CD14-positive monocyte (primary cell): ENCODE measurements around the gene CDC40. TPM values are rescaled to one million over a fixed set of nuclear protein-coding genes. Genes with fewer than 3 reads are reported as not detected.

Experiments
- DNase-seq, 3 donors: peaks; one replicate each; pipeline ENCODE4 v3.0.0-alpha.2; 2011 to 2022
- H2AFZ ChIP-seq: 2 replicates; pipeline ENCODE4 v1.6.0; 2012; ENCODE audit warnings: mild to moderate bottlenecking, low read depth, low read length, inconsistent platforms; ENCODE audit not compliant: insufficient read depth, poor library complexity, severe bottlenecking
- H3K27ac ChIP-seq, 2 donors: 1 replicate in 1 of 2; 2 replicates in 1 of 2; pipeline ENCODE4 v1.5.1; 2012 to 2013; ENCODE audit warnings: low read length in 2 of 2, control low read depth in 1 of 2, inconsistent platforms in 1 of 2, low read depth in 1 of 2, mild to moderate bottlenecking in 1 of 2
- H3K27me3 ChIP-seq, 2 donors: one replicate each; pipeline versions ENCODE4 v1.6.0 to v1.6.1; 2011 to 2013; ENCODE audit warnings: low read length in 2 of 2; ENCODE audit not compliant: control insufficient read depth in 2 of 2, insufficient read depth in 2 of 2
- H3K36me3 ChIP-seq, 2 donors: replicated peaks in 1 of 2; 1 replicate in 1 of 2; 2 replicates in 1 of 2; pipeline versions ENCODE4 v1.5.1 to v1.6.1; 2012 to 2013; ENCODE audit warnings: low read length in 2 of 2, control low read depth in 1 of 2, inconsistent platforms in 1 of 2, mild to moderate bottlenecking in 1 of 2; ENCODE audit not compliant: insufficient read depth in 2 of 2, control insufficient read depth in 1 of 2
- H3K4me1 ChIP-seq, 2 donors: 1 replicate in 1 of 2; 2 replicates in 1 of 2; pipeline versions ENCODE4 v1.5.1 to v1.6.1; 2012 to 2013; ENCODE audit warnings: low read length in 2 of 2, control low read depth in 1 of 2, inconsistent platforms in 1 of 2, mild to moderate bottlenecking in 1 of 2, moderate library complexity in 1 of 2; ENCODE audit not compliant: insufficient read depth in 2 of 2, control insufficient read depth in 1 of 2
- H3K4me2 ChIP-seq: replicated peaks from 2 replicates; pipeline ENCODE3; 2012; ENCODE audit warnings: low read length, moderate library complexity, mild to moderate bottlenecking; ENCODE audit not compliant: poor library complexity, severe bottlenecking; ENCODE audit errors: extremely low read depth
- H3K4me3 ChIP-seq, 3 experiments: fragments of 200-600 bp in 1 of 3; sonication (generic) in 1 of 3; replicated peaks in 1 of 3; 1 replicate in 2 of 3; 2 replicates in 1 of 3; pipeline ENCODE4 v1.5.1; 2011 to 2013; ENCODE audit warnings: low read length in 3 of 3, mild to moderate bottlenecking in 3 of 3, control low read depth in 2 of 3, low read depth in 2 of 3, inconsistent platforms in 1 of 3, moderate library complexity in 1 of 3
- H3K79me2 ChIP-seq: 2 replicates; pipeline ENCODE4 v1.6.0; 2012; ENCODE audit warnings: mild to moderate bottlenecking, control low read depth, inconsistent platforms, low read length, moderate library complexity; ENCODE audit not compliant: insufficient read depth
- H3K9ac ChIP-seq: 2 replicates; pipeline ENCODE4 v1.6.0; 2017; ENCODE audit warnings: low read length, mild to moderate bottlenecking; ENCODE audit not compliant: insufficient read depth, poor library complexity, severe bottlenecking
- H3K9me3 ChIP-seq, 2 donors: replicated peaks in 1 of 2; 1 replicate in 1 of 2; 2 replicates in 1 of 2; pipeline versions ENCODE4 v1.5.1 to v1.6.1; 2012 to 2013; ENCODE audit warnings: low read length in 2 of 2, control low read depth in 1 of 2; ENCODE audit not compliant: control insufficient read depth in 1 of 2, insufficient read depth in 1 of 2
- H4K20me1 ChIP-seq: 2 replicates; pipeline ENCODE4 v1.6.0; 2012; ENCODE audit warnings: mild to moderate bottlenecking, low read length, control low read depth, moderate library complexity; ENCODE audit not compliant: insufficient read depth
- H3K27ac Mint-ChIP-seq, 7 donors: one replicate each; pipeline ENCODE4 v1.8.0; 2020; ENCODE audit warnings: mild to moderate bottlenecking in 7 of 7, mixed read lengths in 7 of 7, moderate library complexity in 6 of 7, inconsistent platforms in 2 of 7
- H3K27me3 Mint-ChIP-seq, 3 donors: one replicate each; pipeline ENCODE4 v1.8.0; 2021 to 2022; ENCODE audit warnings: low read depth in 3 of 3, mild to moderate bottlenecking in 3 of 3, mixed read lengths in 3 of 3, moderate library complexity in 3 of 3, inconsistent platforms in 1 of 3
- H3K36me3 Mint-ChIP-seq, 2 donors: one replicate each; pipeline ENCODE4 v1.8.0; 2020; ENCODE audit warnings: mixed read lengths in 2 of 2, inconsistent platforms in 1 of 2, mild to moderate bottlenecking in 1 of 2
- H3K4me1 Mint-ChIP-seq: one replicate; pipeline ENCODE4 v1.8.0; 2020; ENCODE audit warnings: mild to moderate bottlenecking, mixed read lengths
- H3K4me3 Mint-ChIP-seq, 2 donors: one replicate each; pipeline ENCODE4 v1.8.0; 2020; ENCODE audit warnings: mild to moderate bottlenecking in 2 of 2, mixed read lengths in 2 of 2, moderate library complexity in 1 of 2
- H3K9me3 Mint-ChIP-seq, 7 donors: one replicate each; pipeline ENCODE4 v1.8.0; 2020 to 2022; ENCODE audit warnings: mixed read lengths in 7 of 7, mild to moderate bottlenecking in 6 of 7, moderate library complexity in 6 of 7, inconsistent platforms in 2 of 7
- WGBS: methylation state at CpG from one replicate; pipeline ENCODE4 v1.1.5; 2013; ENCODE audit warnings: missing lambda C conversion rate; ENCODE audit not compliant: insufficient coverage; 5-methylcytosine and 5-hydroxymethylcytosine counted together
- intact Hi-C, 2 donors: fragments of 100-400 bp; cut with micrococcal nuclease; formaldehyde crosslinking; loops; one replicate each; pipeline versions ENCODE4 v1.15.0 to v1.15.1; 2023
- polyA plus RNA-seq, 3 donors: library from polyadenylated mRNA; depleted of rRNA in 1 of 3; unstranded in 2 of 3; stranded (reverse) in 1 of 3; fragments of 300-500 nt in 2 of 3; fragments of >200 nt in 1 of 3; fragmentation: Illumina TruSeq in 2 of 3; gene quantifications; 1 replicate in 2 of 3; 2 replicates in 1 of 3; pipeline ENCODE4 v1.2.3, GENCODE V29; 2012 to 2021
- TF ChIP-seq, protein P1 (sequence below): fragments of 200-600 bp; IDR thresholded peaks from one replicate; pipeline ENCODE4 v1.8.0; 2022; ENCODE audit warnings: antibody characterized with exemption, mild to moderate bottlenecking

The CDC40 gene
- polyA plus RNA-seq, 3 donors = 13.6 to 26.4 (median 17.0) TPM

DNA sequence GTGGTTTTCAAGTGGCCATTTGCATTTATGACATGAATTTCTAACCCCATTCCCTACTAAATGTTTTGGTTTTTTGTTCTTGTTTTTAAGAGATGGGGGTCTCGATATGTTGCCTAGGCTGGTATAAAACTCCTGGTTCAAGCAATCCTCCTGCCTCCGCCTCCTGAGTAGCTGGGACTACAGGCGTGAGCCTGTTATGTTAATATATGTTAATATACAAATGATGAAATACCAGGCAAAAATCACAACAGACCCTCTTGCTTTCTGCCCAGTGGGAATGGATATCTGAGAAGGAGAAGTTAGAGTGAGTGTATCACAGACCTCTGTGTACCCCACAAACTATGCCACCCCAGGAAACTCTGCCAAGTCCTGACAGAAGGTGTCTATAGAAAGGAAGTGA lies 66.2 kb downstream of the CDC40 start:
- no CpG with 5 or more reads among the region's 3 CpGs for WGBS

DNA sequence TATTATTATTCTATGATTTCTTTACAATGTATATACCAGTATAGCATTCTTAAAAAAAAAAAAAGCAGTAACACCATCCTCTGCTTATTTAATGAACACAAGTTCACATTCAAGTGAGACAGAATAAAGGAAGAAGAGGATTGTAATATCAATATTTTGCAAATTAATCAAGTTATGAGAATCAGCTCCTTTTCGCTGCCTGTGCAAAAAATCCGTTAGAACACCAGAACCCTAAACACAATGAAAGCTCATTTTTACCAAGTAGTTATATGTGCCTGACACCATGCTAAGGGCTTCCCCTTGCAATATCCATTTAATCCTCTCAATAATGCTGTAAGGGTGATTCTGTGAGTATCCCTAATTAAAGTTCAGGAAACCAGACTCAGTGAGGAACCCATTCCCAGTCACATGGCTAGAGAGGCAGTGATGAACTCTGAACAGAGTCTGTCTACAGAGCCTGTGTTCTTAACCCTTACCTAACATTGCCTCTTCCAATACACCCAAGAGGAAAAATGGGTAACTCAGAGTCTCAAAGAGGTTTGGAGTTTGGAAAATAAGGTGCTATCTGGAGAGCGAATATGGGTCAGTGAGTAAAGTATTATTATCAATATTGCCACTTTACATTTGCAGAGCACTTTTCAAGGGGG lies 66.8 kb downstream of the CDC40 start:
- no peak overlapping the region for H3K4me2 ChIP-seq
- no peaks in the 10 kb centered on the region for H3K36me3 ChIP-seq
- TF ChIP-seq, protein P1, sequence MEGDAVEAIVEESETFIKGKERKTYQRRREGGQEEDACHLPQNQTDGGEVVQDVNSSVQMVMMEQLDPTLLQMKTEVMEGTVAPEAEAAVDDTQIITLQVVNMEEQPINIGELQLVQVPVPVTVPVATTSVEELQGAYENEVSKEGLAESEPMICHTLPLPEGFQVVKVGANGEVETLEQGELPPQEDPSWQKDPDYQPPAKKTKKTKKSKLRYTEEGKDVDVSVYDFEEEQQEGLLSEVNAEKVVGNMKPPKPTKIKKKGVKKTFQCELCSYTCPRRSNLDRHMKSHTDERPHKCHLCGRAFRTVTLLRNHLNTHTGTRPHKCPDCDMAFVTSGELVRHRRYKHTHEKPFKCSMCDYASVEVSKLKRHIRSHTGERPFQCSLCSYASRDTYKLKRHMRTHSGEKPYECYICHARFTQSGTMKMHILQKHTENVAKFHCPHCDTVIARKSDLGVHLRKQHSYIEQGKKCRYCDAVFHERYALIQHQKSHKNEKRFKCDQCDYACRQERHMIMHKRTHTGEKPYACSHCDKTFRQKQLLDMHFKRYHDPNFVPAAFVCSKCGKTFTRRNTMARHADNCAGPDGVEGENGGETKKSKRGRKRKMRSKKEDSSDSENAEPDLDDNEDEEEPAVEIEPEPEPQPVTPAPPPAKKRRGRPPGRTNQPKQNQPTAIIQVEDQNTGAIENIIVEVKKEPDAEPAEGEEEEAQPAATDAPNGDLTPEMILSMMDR = no peak
- intact Hi-C loops = no loop called here
- no peak overlapping the region for H2AFZ ChIP-seq
- Mint-ChIP-seq H3K9me3 (peaks cover 0 to 5% (median 1%) of the 10 kb centered on the region in 7 donors), H3K27me3 (peaks cover 0 to 2% (median 0%) of the 10 kb centered on the region in 3 donors), H3K36me3 (peaks cover 0 to 5% of the 10 kb centered on the region in 2 donors), H3K27ac (no peak overlapping the region), H3K4me3 (no peak overlapping the region), H3K4me1 (no peaks in the 10 kb centered on the region)
- no peak for DNase-seq
- no peaks in the 10 kb centered on the region for H3K27me3 ChIP-seq
- H3K79me2 ChIP-seq = no peaks in the 10 kb centered on the region
- no peaks in the 10 kb centered on the region for H4K20me1 ChIP-seq
- H3K4me1 ChIP-seq = no peaks in the 10 kb centered on the region
- H3K4me3 ChIP-seq = no peak overlapping the region
- H3K9me3 ChIP-seq = no peaks in the 10 kb centered on the region
- WGBS = no CpG with 5 or more reads among the region's 3 CpGs
- H3K9ac ChIP-seq = no peak overlapping the region
- H3K27ac ChIP-seq = no peak overlapping the region

More for the DNA sequence above, 66.2 kb downstream of the CDC40 start:
- Mint-ChIP-seq H3K27me3 (peaks cover 0 to 2% (median 0%) of the 10 kb centered on the region in 3 donors), H3K4me1 (no peaks in the 10 kb centered on the region), H3K36me3 (peaks cover 0 to 5% of the 10 kb centered on the region in 2 donors), H3K9me3 (peaks cover 0 to 5% (median 0%) of the 10 kb centered on the region in 7 donors), H3K4me3 (no peak overlapping the region), H3K27ac (peak overlapping the region in 1 of 7 donors; percentile 35)
- H3K9me3 ChIP-seq = no peaks in the 10 kb centered on the region
- H3K27me3 ChIP-seq = no peaks in the 10 kb centered on the region
- no peak for DNase-seq
- TF ChIP-seq, protein P1 = no peak
- H3K79me2 ChIP-seq = no peaks in the 10 kb centered on the region
- H3K4me3 ChIP-seq = no peak overlapping the region
- intact Hi-C loops = no loop called here
- no peaks in the 10 kb centered on the region for H4K20me1 ChIP-seq
- H3K4me1 ChIP-seq = no peaks in the 10 kb centered on the region
- no peak overlapping the region for H3K4me2 ChIP-seq
- no peaks in the 10 kb centered on the region for H3K36me3 ChIP-seq
- no peak overlapping the region for H3K9ac ChIP-seq
- H2AFZ ChIP-seq = no peak overlapping the region
- no peak overlapping the region for H3K27ac ChIP-seq
